ENCODE data around the gene HOXD10. TPM values are rescaled to one million over a fixed set of nuclear protein-coding genes. Genes with fewer than 3 reads are reported as not detected.
A peak's percentile ranks its signal among the peaks of the same experiment; 100 is the strongest.

Gene HOXD10
- polyA plus RNA-seq, 4 donors = 0.09 TPM; not detected in 3

GRCh38 chr2:176130147-176130956, 13.8 kb downstream of the HOXD10 start:
- Histone ChIP-seq H3K9me3 (ENCODE audit: control insufficient read depth in 2 of 2, insufficient read depth in 1 of 2, low read depth in 1 of 2, low read length in 1 of 2) (no peaks in the 10 kb centered on the region), H3K4me1 (ENCODE audit: control insufficient read depth in 3 of 3, insufficient read depth in 2 of 3, low read depth in 1 of 3, low read length in 2 of 3) (peaks cover 0 to 2% (median 2%) of the 10 kb centered on the region in 3 donors), H3K27me3 (ENCODE audit: control insufficient read depth in 3 of 3, insufficient read depth in 3 of 3, low read length in 3 of 3) (peaks cover 7 to 91% (median 36%) of the 10 kb centered on the region in 3 donors), H3K27ac (ENCODE audit: low read depth in 1 of 3, low read length in 2 of 3) (peak overlapping the region in 2 of 3 donors; percentile 43 to 75), H3K36me3 (ENCODE audit: control insufficient read depth in 3 of 3, insufficient read depth in 2 of 3, low read depth in 1 of 3, low read length in 3 of 3) (no peaks in the 10 kb centered on the region), H3K4me3 (ENCODE audit: low read depth in 1 of 3, low read length in 3 of 3) (peak overlapping the region; percentile 41 to 45 (median 44))
- peak in 1 of 2 donors; percentile 67 for DNase-seq
- FAIRE-seq = no peak
- WGBS, 3 donors = 3 to 6% (median 4%) methylated on average over 64 to 100 of the region's 100 CpGs

- 10 to 16% (median 14%) methylated on average over 15 of the region's 15 CpGs for WGBS, 3 donors
- Histone ChIP-seq H3K4me3 (ENCODE audit: low read depth in 1 of 3, low read length in 3 of 3) (peak overlapping the region in 2 of 3 donors; percentile 41 to 44), H3K4me1 (ENCODE audit: control insufficient read depth in 3 of 3, insufficient read depth in 2 of 3, low read depth in 1 of 3, low read length in 2 of 3) (peaks cover 0 to 4% (median 2%) of the 10 kb centered on the region in 3 donors), H3K36me3 (ENCODE audit: control insufficient read depth in 3 of 3, insufficient read depth in 2 of 3, low read depth in 1 of 3, low read length in 3 of 3) (no peaks in the 10 kb centered on the region), H3K27ac (ENCODE audit: low read depth in 1 of 3, low read length in 2 of 3) (peak overlapping the region in 2 of 3 donors; percentile 43 to 75), H3K27me3 (ENCODE audit: control insufficient read depth in 3 of 3, insufficient read depth in 3 of 3, low read length in 3 of 3) (peaks cover 7 to 91% (median 40%) of the 10 kb centered on the region in 3 donors), H3K9me3 (ENCODE audit: control insufficient read depth in 2 of 2, insufficient read depth in 1 of 2, low read depth in 1 of 2, low read length in 1 of 2) (no peaks in the 10 kb centered on the region)
- DNase-seq (no peak), FAIRE-seq (no peak)
Measured at GRCh38 chr2:176130957-176131847, 14.6 kb downstream of the HOXD10 start.

GRCh38 chr2:176131848-176132158, 15.2 kb downstream of the HOXD10 start:
- FAIRE-seq (no peak), DNase-seq (no peak)
- WGBS, 3 donors = 20 to 31% (median 23%) methylated on average over 4 of the region's 4 CpGs
- Histone ChIP-seq H3K27me3 (ENCODE audit: control insufficient read depth in 3 of 3, insufficient read depth in 3 of 3, low read length in 3 of 3) (peaks cover 8 to 91% (median 41%) of the 10 kb centered on the region in 3 donors), H3K4me1 (ENCODE audit: control insufficient read depth in 3 of 3, insufficient read depth in 2 of 3, low read depth in 1 of 3, low read length in 2 of 3) (peaks cover 0 to 4% (median 2%) of the 10 kb centered on the region in 3 donors), H3K36me3 (ENCODE audit: control insufficient read depth in 3 of 3, insufficient read depth in 2 of 3, low read depth in 1 of 3, low read length in 3 of 3) (no peaks in the 10 kb centered on the region), H3K27ac (ENCODE audit: low read depth in 1 of 3, low read length in 2 of 3) (no peak overlapping the region), H3K4me3 (ENCODE audit: low read depth in 1 of 3, low read length in 3 of 3) (peak overlapping the region in 1 of 3 donors; percentile 21), H3K9me3 (ENCODE audit: control insufficient read depth in 2 of 2, insufficient read depth in 1 of 2, low read depth in 1 of 2, low read length in 1 of 2) (no peaks in the 10 kb centered on the region)

GRCh38 chr2:176132205-176133171, 15.9 kb downstream of the HOXD10 start:
- FAIRE-seq (no peak), DNase-seq (no peak)
- Histone ChIP-seq H3K4me3 (ENCODE audit: low read depth in 1 of 3, low read length in 3 of 3) (peak overlapping the region in 2 of 3 donors; percentile 21 to 22), H3K4me1 (ENCODE audit: control insufficient read depth in 3 of 3, insufficient read depth in 2 of 3, low read depth in 1 of 3, low read length in 2 of 3) (peaks cover 0 to 4% (median 2%) of the 10 kb centered on the region in 3 donors), H3K9me3 (ENCODE audit: control insufficient read depth in 2 of 2, insufficient read depth in 1 of 2, low read depth in 1 of 2, low read length in 1 of 2) (no peaks in the 10 kb centered on the region), H3K27ac (ENCODE audit: low read depth in 1 of 3, low read length in 2 of 3) (peak overlapping the region in 1 of 3 donors; percentile 30), H3K36me3 (ENCODE audit: control insufficient read depth in 3 of 3, insufficient read depth in 2 of 3, low read depth in 1 of 3, low read length in 3 of 3) (no peaks in the 10 kb centered on the region), H3K27me3 (ENCODE audit: control insufficient read depth in 3 of 3, insufficient read depth in 3 of 3, low read length in 3 of 3) (peaks cover 11 to 90% (median 41%) of the 10 kb centered on the region in 3 donors)
- 6 to 13% (median 11%) methylated on average over 33 of the region's 33 CpGs for WGBS, 3 donors

GRCh38 chr2:176133389-176133788, 16.8 kb downstream of the HOXD10 start:
- H3K36me3 ChIP-seq (ENCODE audit: control insufficient read depth in 3 of 3, insufficient read depth in 2 of 3, low read depth in 1 of 3, low read length in 3 of 3) = no peaks in the 10 kb centered on the region
- FAIRE-seq (no peak), DNase-seq (no peak)
- H3K9me3 ChIP-seq (ENCODE audit: control insufficient read depth in 2 of 2, insufficient read depth in 1 of 2, low read depth in 1 of 2, low read length in 1 of 2) = no peaks in the 10 kb centered on the region
- H3K27ac ChIP-seq (ENCODE audit: low read depth in 1 of 3, low read length in 2 of 3) = no peak overlapping the region
- H3K27me3 ChIP-seq (ENCODE audit: control insufficient read depth in 3 of 3, insufficient read depth in 3 of 3, low read length in 3 of 3) = peaks cover 7 to 88% (median 42%) of the 10 kb centered on the region in 3 donors
- no peak overlapping the region for H3K4me3 ChIP-seq (ENCODE audit: low read depth in 1 of 3, low read length in 3 of 3)
- H3K4me1 ChIP-seq (ENCODE audit: control insufficient read depth in 3 of 3, insufficient read depth in 2 of 3, low read depth in 1 of 3, low read length in 2 of 3) = peaks cover 0 to 4% (median 2%) of the 10 kb centered on the region in 3 donors

GRCh38 chr2:176134035-176134434, 17.5 kb downstream of the HOXD10 start:
- peaks cover 0 to 4% (median 2%) of the 10 kb centered on the region in 3 donors for H3K4me1 ChIP-seq (ENCODE audit: control insufficient read depth in 3 of 3, insufficient read depth in 2 of 3, low read depth in 1 of 3, low read length in 2 of 3)
- no peak overlapping the region for H3K4me3 ChIP-seq (ENCODE audit: low read depth in 1 of 3, low read length in 3 of 3)
- no peak overlapping the region for H3K27ac ChIP-seq (ENCODE audit: low read depth in 1 of 3, low read length in 2 of 3)

GRCh38 chr2:176135035-176135440, 18.5 kb downstream of the HOXD10 start:
- H3K27ac ChIP-seq (ENCODE audit: low read depth in 1 of 3, low read length in 2 of 3) = peak overlapping the region in 1 of 3 donors; percentile 72
- FAIRE-seq (no peak), DNase-seq (no peak)
- no peaks in the 10 kb centered on the region for H3K36me3 ChIP-seq (ENCODE audit: control insufficient read depth in 3 of 3, insufficient read depth in 2 of 3, low read depth in 1 of 3, low read length in 3 of 3)
- peaks cover 0 to 4% (median 0%) of the 10 kb centered on the region in 3 donors for H3K4me1 ChIP-seq (ENCODE audit: control insufficient read depth in 3 of 3, insufficient read depth in 2 of 3, low read depth in 1 of 3, low read length in 2 of 3)
- peaks cover 6 to 89% (median 44%) of the 10 kb centered on the region in 3 donors for H3K27me3 ChIP-seq (ENCODE audit: control insufficient read depth in 3 of 3, insufficient read depth in 3 of 3, low read length in 3 of 3)
- H3K9me3 ChIP-seq (ENCODE audit: control insufficient read depth in 2 of 2, insufficient read depth in 1 of 2, low read depth in 1 of 2, low read length in 1 of 2) = no peaks in the 10 kb centered on the region
- H3K4me3 ChIP-seq (ENCODE audit: low read depth in 1 of 3, low read length in 3 of 3) = no peak overlapping the region

More at GRCh38 chr2:176134035-176134434, 17.5 kb downstream of the HOXD10 start:
- no peak for FAIRE-seq
- Histone ChIP-seq H3K9me3 (ENCODE audit: control insufficient read depth in 2 of 2, insufficient read depth in 1 of 2, low read depth in 1 of 2, low read length in 1 of 2) (no peaks in the 10 kb centered on the region), H3K27me3 (ENCODE audit: control insufficient read depth in 3 of 3, insufficient read depth in 3 of 3, low read length in 3 of 3) (peaks cover 6 to 88% (median 42%) of the 10 kb centered on the region in 3 donors), H3K36me3 (ENCODE audit: control insufficient read depth in 3 of 3, insufficient read depth in 2 of 3, low read depth in 1 of 3, low read length in 3 of 3) (no peaks in the 10 kb centered on the region)
- DNase-seq = no peak
- 19 to 46% (median 28%) methylated on average over 4 of the region's 4 CpGs for WGBS, 3 donors
